HCT116 (cell line): Measurements from ENCODE around the gene PIK3CA. TPM values are rescaled to one million over a fixed set of nuclear protein-coding genes. Genes with fewer than 3 reads are reported as not detected.

Experiments used
- ATAC-seq: fragments of 200-7000 bp; cut with Tn5 transposase; 2 replicates; pipeline ENCODE4 v1.9.1; 2020; ENCODE audit warnings: mild to moderate bottlenecking, moderate library complexity
- BruUV-seq: library from RNA; stranded (reverse); fragments of 400-500 nt; replicated peaks from 2 replicates; lab custom pipeline; 2021; lab: Mats Ljungman, UMichigan
- CTCF ChIA-PET: fragments of 300-600 bp; sonication (Branson Sonifier 250); formaldehyde crosslinking; loops from one replicate; lab custom pipeline; 2021; ENCODE audit warnings: antibody characterized with exemption; lab: Charles Lee
- POLR2A ChIA-PET: fragments of 300-600, 350-600 bp; sonication (Branson Sonifier 250); formaldehyde crosslinking; loops from one replicate; lab custom pipeline; 2021; ENCODE audit warnings: antibody characterized with exemption; lab: Charles Lee
- RAD21 ChIA-PET, 2 experiments: fragments of 300-600 bp; sonication (Branson Sonifier 250); formaldehyde crosslinking; loops; one replicate each; lab custom pipeline; 2023; ENCODE audit warnings: low total read pairs in 2 of 2; ENCODE audit not compliant: uncharacterized antibody in 2 of 2, unreplicated experiment in 2 of 2, low non-redundant PET in 1 of 2; lab: Charles Lee
- DNase-seq: peaks from one replicate; pipeline ENCODE4 v3.0.0-alpha.2; 2010; ENCODE audit warnings: low read depth, low spot score
- H2AFZ ChIP-seq: fragments of 200-600 bp; shearing (Covaris generic), sonication (generic); 2 replicates; pipeline ENCODE4 v1.6.1; 2017; ENCODE audit warnings: low read depth, mixed run types, mixed read lengths, antibody characterized with exemption, low read length; ENCODE audit not compliant: poor library complexity, severe bottlenecking
- H3K27ac ChIP-seq: 2 replicates; pipeline ENCODE4 v1.5.1; 2012; ENCODE audit warnings: low read depth, low read length
- H3K27me3 ChIP-seq: fragments of 200-600 bp; sonication (generic); 2 replicates; pipeline ENCODE4 v1.6.1; 2016; ENCODE audit warnings: mixed run types, low read length, mixed read lengths; ENCODE audit not compliant: insufficient read depth
- H3K36me3 ChIP-seq, 2 experiments: fragments of 200-500 bp in 1 of 2; fragments of 200-600 bp in 1 of 2; sonication (Bioruptor generic) in 1 of 2; sonication (generic) in 1 of 2; 2 replicates each; pipeline versions ENCODE4 v1.5.1 to v1.6.1; 2014 to 2016; ENCODE audit warnings: low read length in 2 of 2, inconsistent platforms in 1 of 2, mixed read lengths in 1 of 2, mixed run types in 1 of 2; ENCODE audit not compliant: insufficient read depth in 2 of 2, control insufficient read depth in 1 of 2
- H3K4me1 ChIP-seq, 2 experiments: fragments of 200-600 bp in 1 of 2; sonication (generic) in 1 of 2; 2 replicates each; pipeline versions ENCODE4 v1.5.1 to v1.6.1; 2012 to 2017; ENCODE audit warnings: low read length in 2 of 2, inconsistent platforms in 1 of 2, mild to moderate bottlenecking in 1 of 2, mixed read lengths in 1 of 2, mixed run types in 1 of 2, moderate library complexity in 1 of 2; ENCODE audit not compliant: insufficient read depth in 2 of 2, control insufficient read depth in 1 of 2
- H3K4me2 ChIP-seq: fragments of 200-600 bp; sonication (generic); 2 replicates; pipeline ENCODE4 v1.6.1; 2017; ENCODE audit warnings: mixed run types, low read length, mixed read lengths
- H3K4me3 ChIP-seq, 2 experiments: fragments of 200-600 bp in 1 of 2; sonication (generic) in 1 of 2; replicated peaks in 1 of 2; 2 replicates each; pipeline ENCODE4 v1.5.1; 2011 to 2016; ENCODE audit warnings: low read length in 2 of 2, control low read depth in 1 of 2, low read depth in 1 of 2, mild to moderate bottlenecking in 1 of 2, mixed read lengths in 1 of 2, mixed run types in 1 of 2
- H3K79me2 ChIP-seq: fragments of 200-600 bp; sonication (generic); 2 replicates; pipeline ENCODE4 v1.6.1; 2017; ENCODE audit warnings: mild to moderate bottlenecking, mixed run types, low read length, moderate library complexity, mixed read lengths; ENCODE audit not compliant: insufficient read depth
- H3K9ac ChIP-seq: fragments of 200-600 bp; sonication (generic); 2 replicates; pipeline ENCODE4 v1.6.1; 2016; ENCODE audit warnings: low read length, mixed read lengths
- H3K9me2 ChIP-seq: fragments of 200-600 bp; sonication (generic), shearing (Covaris generic); 2 replicates; pipeline ENCODE4 v1.6.1; 2017; ENCODE audit warnings: mixed run types, mild to moderate bottlenecking, moderate library complexity; ENCODE audit not compliant: insufficient read depth
- H3K9me3 ChIP-seq, 2 experiments: fragments of 200-500 bp in 1 of 2; fragments of 200-600 bp in 1 of 2; sonication (Bioruptor generic) in 1 of 2; sonication (generic) in 1 of 2; 2 replicates each; pipeline ENCODE4 v1.6.1; 2014 to 2017; ENCODE audit warnings: low read length in 2 of 2, mixed read lengths in 2 of 2, inconsistent platforms in 1 of 2, low read depth in 1 of 2, mild to moderate bottlenecking in 1 of 2, mixed run types in 1 of 2, moderate library complexity in 1 of 2; ENCODE audit not compliant: control insufficient read depth in 1 of 2, insufficient read depth in 1 of 2
- H4K20me1 ChIP-seq: fragments of 200-600 bp; sonication (generic), shearing (Covaris generic); 2 replicates; pipeline ENCODE4 v1.6.1; 2017; ENCODE audit warnings: mixed run types, mild to moderate bottlenecking, moderate library complexity; ENCODE audit not compliant: insufficient read depth
- CEBPB ChIP-seq: IDR thresholded peaks from 2 replicates; pipeline ENCODE4 v1.6.1; 2012; ENCODE audit warnings: low read depth
- EGR1 ChIP-seq: IDR thresholded peaks from 2 replicates; pipeline ENCODE4 v1.6.1; 2012; ENCODE audit warnings: low read depth
- EZH2 ChIP-seq: fragments of 200-600 bp; sonication (generic); IDR thresholded peaks from 2 replicates; pipeline ENCODE4 v1.6.1; 2017; ENCODE audit warnings: antibody characterized with exemption, mixed run types
- EZH2phosphoT487 ChIP-seq: fragments of 200-600 bp; IDR thresholded peaks from 2 replicates; pipeline ENCODE4 v1.6.1; 2018; ENCODE audit warnings: antibody characterized with exemption, borderline replicate concordance
- FOSL1 ChIP-seq: IDR thresholded peaks from 2 replicates; pipeline ENCODE4 v1.6.1; 2012; ENCODE audit warnings: low read depth
- POLR2A ChIP-seq: IDR thresholded peaks from 2 replicates; pipeline ENCODE4 v1.7.0; 2011; ENCODE audit warnings: borderline replicate concordance; ENCODE audit not compliant: insufficient read depth, insufficient read length; ENCODE audit errors: extremely low read depth
- POLR2AphosphoS5 ChIP-seq: IDR thresholded peaks from 2 replicates; pipeline ENCODE4 v1.6.1; 2011; ENCODE audit warnings: mild to moderate bottlenecking, low read depth, low read length, moderate library complexity
- RAD21 ChIP-seq: IDR thresholded peaks from 2 replicates; pipeline ENCODE4 v1.6.1; 2012; ENCODE audit warnings: low read depth, mild to moderate bottlenecking
- REST ChIP-seq: IDR thresholded peaks from 2 replicates; pipeline ENCODE4 v1.6.1; 2012; ENCODE audit warnings: low read depth
- SIN3A ChIP-seq: IDR thresholded peaks from 2 replicates; pipeline ENCODE4 v1.6.1; 2012; ENCODE audit warnings: low read depth
- SRF ChIP-seq: IDR thresholded peaks from 2 replicates; pipeline ENCODE4 v1.6.1; 2012; ENCODE audit warnings: low read depth
- TCF7L2 ChIP-seq: IDR thresholded peaks from 2 replicates; pipeline ENCODE4 v1.7.0; 2011; ENCODE audit warnings: borderline replicate concordance, inconsistent platforms; ENCODE audit not compliant: insufficient read depth, insufficient read length; ENCODE audit errors: extremely low read depth
- YY1 ChIP-seq: IDR thresholded peaks from 2 replicates; pipeline ENCODE4 v1.6.1; 2011; ENCODE audit warnings: low read length, low read depth, moderate library complexity, mild to moderate bottlenecking; ENCODE audit not compliant: insufficient replicate concordance; ENCODE audit errors: extremely low read depth
- ZFX ChIP-seq: fragments of 450-650 bp; IDR thresholded peaks from 2 replicates; pipeline ENCODE4 v1.6.1; 2017
- intact Hi-C: fragments of 100-400 bp; cut with micrococcal nuclease; formaldehyde crosslinking; loops from 2 replicates; pipeline ENCODE4 v1.10.0; 2022
- total RNA-seq: library from RNA; stranded (reverse); gene quantifications from one replicate; pipeline ENCODE4 v1.2.1, GENCODE V29; 2021; ENCODE audit not compliant: unreplicated experiment
- TF ChIP-seq, protein P1 (sequence below): IDR thresholded peaks from 2 replicates; pipeline ENCODE4 v1.6.1; 2012
- TF ChIP-seq, protein P2 (sequence below): IDR thresholded peaks from 2 replicates; pipeline ENCODE4 v1.6.1; 2011; ENCODE audit warnings: mild to moderate bottlenecking, low read length, moderate library complexity; ENCODE audit not compliant: insufficient replicate concordance; ENCODE audit errors: extremely low read depth

Gene PIK3CA
- total RNA-seq, 1 experiment from 2014 or later: 17.9 TPM

DNA sequence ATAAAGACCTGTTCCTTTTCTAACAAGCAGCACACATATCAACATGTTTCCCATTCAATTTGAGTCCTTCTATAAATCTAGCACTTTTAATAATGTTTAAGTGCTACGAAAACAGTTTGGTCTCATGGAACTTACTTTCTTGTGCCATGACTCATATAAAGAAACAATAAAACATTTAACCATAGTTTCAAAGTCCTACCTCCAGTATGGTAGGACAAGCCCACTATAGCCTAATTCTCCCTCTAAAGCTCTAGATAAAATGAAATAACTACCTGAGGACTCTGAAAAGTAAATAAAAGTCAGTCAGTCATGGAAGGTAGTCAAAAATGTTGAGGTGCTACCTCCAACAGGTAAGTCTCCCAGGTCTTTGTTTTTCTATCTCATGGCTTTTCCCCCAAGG is 12.0 kb upstream of the PIK3CA start:
- POLR2A ChIA-PET: no interaction called here

GRCh38 chr3:179141890-179142289 is 6.3 kb upstream of the PIK3CA start:
- RAD21 ChIA-PET: no interaction called here
- BruUV-seq: no TSS peak

More for the DNA sequence above, 12.0 kb upstream of the PIK3CA start:
- CTCF ChIA-PET: no interaction called here
- TF ChIP-seq, protein P1, sequence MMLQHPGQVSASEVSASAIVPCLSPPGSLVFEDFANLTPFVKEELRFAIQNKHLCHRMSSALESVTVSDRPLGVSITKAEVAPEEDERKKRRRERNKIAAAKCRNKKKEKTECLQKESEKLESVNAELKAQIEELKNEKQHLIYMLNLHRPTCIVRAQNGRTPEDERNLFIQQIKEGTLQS: no peak
- no peak for TF ChIP-seq SRF
- no peak for TF ChIP-seq FOSL1
- Histone ChIP-seq H3K9me3 (no peaks in the 10 kb centered on the region), H4K20me1 (no peaks in the 10 kb centered on the region), H3K79me2 (no peaks in the 10 kb centered on the region), H3K4me1 (no peaks in the 10 kb centered on the region), H2AFZ (no peak overlapping the region), H3K9ac (no peak overlapping the region), H3K4me2 (no peak overlapping the region), H3K9me2 (no peaks in the 10 kb centered on the region), H3K36me3 (no peaks in the 10 kb centered on the region), H3K27ac (no peak overlapping the region), H3K27me3 (no peaks in the 10 kb centered on the region), H3K4me3 (no peak overlapping the region)
- intact Hi-C loops: no loop called here
- no peak for ATAC-seq
- DNase-seq: no peak
- BruUV-seq: no TSS peak
- RAD21 ChIA-PET: no interaction called here

More at GRCh38 chr3:179141890-179142289, 6.3 kb upstream of the PIK3CA start:
- H3K27ac ChIP-seq: no peak overlapping the region
- ATAC-seq: no peak
- H2AFZ ChIP-seq: peak overlapping the region; percentile 56
- no peaks in the 10 kb centered on the region for H3K36me3 ChIP-seq
- no peak overlapping the region for H3K4me3 ChIP-seq
- POLR2A ChIA-PET: no interaction called here
- no peaks in the 10 kb centered on the region for H3K9me2 ChIP-seq
- H3K9ac ChIP-seq: no peak overlapping the region
- CTCF ChIA-PET: interaction anchor here (1.7 kb wide), 1 partner anchor 65 kb away, joined by 3 read pairs; no protein-coding TSS in a partner anchor
- H3K4me1 ChIP-seq: 0 out of 4 replicates have a peak, but pooled peaks cover 0 to 3% of the 10 kb centered on the region in 2 experiments
- no peaks in the 10 kb centered on the region for H3K27me3 ChIP-seq
- H4K20me1 ChIP-seq: no peaks in the 10 kb centered on the region
- intact Hi-C loops: no loop called here
- no peaks in the 10 kb centered on the region for H3K79me2 ChIP-seq
- no peak overlapping the region for H3K4me2 ChIP-seq
- TF ChIP-seq SIN3A (no peak), REST (no peak), POLR2AphosphoS5 (no peak), EGR1 (no peak), EZH2phosphoT487 (no peak), RAD21 (no peak), EZH2 (no peak), TCF7L2 (no peak), YY1 (no peak), ZFX (no peak), CEBPB (no peak), POLR2A (no peak)
- TF ChIP-seq, protein P2, sequence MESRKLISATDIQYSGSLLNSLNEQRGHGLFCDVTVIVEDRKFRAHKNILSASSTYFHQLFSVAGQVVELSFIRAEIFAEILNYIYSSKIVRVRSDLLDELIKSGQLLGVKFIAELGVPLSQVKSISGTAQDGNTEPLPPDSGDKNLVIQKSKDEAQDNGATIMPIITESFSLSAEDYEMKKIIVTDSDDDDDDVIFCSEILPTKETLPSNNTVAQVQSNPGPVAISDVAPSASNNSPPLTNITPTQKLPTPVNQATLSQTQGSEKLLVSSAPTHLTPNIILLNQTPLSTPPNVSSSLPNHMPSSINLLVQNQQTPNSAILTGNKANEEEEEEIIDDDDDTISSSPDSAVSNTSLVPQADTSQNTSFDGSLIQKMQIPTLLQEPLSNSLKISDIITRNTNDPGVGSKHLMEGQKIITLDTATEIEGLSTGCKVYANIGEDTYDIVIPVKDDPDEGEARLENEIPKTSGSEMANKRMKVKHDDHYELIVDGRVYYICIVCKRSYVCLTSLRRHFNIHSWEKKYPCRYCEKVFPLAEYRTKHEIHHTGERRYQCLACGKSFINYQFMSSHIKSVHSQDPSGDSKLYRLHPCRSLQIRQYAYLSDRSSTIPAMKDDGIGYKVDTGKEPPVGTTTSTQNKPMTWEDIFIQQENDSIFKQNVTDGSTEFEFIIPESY: no peak
- TF ChIP-seq, protein P1: no peak
- no peak for DNase-seq
- no peaks in the 10 kb centered on the region for H3K9me3 ChIP-seq
